Smooth muscle cell (in vitro differentiated cells): ENCODE results near the gene SRSF2. TPM values are rescaled to one million over a fixed set of nuclear protein-coding genes. Genes with fewer than 3 reads are reported as not detected.
A peak's percentile ranks its signal among the peaks of the same experiment; 100 is the strongest.

Experiments used
- DNase-seq: peaks from one replicate; lab custom pipeline; 2025; ENCODE audit not compliant: unreplicated experiment; lab: John Stamatoyannopoulos, UW
- H2AFZ ChIP-seq: fragments of 200-600 bp; sonication (generic); 2 replicates; pipeline ENCODE4 v1.6.0; 2016; ENCODE audit warnings: antibody characterized with exemption, low read depth, mild to moderate bottlenecking
- H3F3A ChIP-seq: fragments of 200-600 bp; sonication (generic); 2 replicates; pipeline ENCODE4 v1.6.0; 2017; ENCODE audit warnings: antibody characterized with exemption, low read depth
- H3K27ac ChIP-seq: fragments of 200-600 bp; sonication (generic); 2 replicates; pipeline ENCODE4 v1.5.1; 2016; ENCODE audit warnings: low read depth, mild to moderate bottlenecking
- H3K27me3 ChIP-seq: fragments of 200-600 bp; sonication (generic); 2 replicates; pipeline ENCODE4 v1.6.1; 2016; ENCODE audit warnings: low read depth, mild to moderate bottlenecking
- H3K36me3 ChIP-seq: fragments of 200-600 bp; sonication (generic); 2 replicates; pipeline ENCODE4 v1.5.1; 2016; ENCODE audit warnings: low read depth
- H3K4me1 ChIP-seq: fragments of 200-600 bp; sonication (generic); 2 replicates; pipeline ENCODE4 v1.5.1; 2016; ENCODE audit warnings: low read depth
- H3K4me2 ChIP-seq: fragments of 200-600 bp; sonication (generic); 2 replicates; pipeline ENCODE4 v1.6.0; 2016; ENCODE audit warnings: mild to moderate bottlenecking
- H3K4me3 ChIP-seq: fragments of 200-600 bp; sonication (generic); 2 replicates; pipeline ENCODE4 v1.5.1; 2016; ENCODE audit warnings: mild to moderate bottlenecking
- H3K79me2 ChIP-seq: fragments of 200-600 bp; sonication (generic); 2 replicates; pipeline ENCODE4 v1.6.0; 2016; ENCODE audit warnings: low read depth, mild to moderate bottlenecking
- H3K9ac ChIP-seq: fragments of 200-600 bp; sonication (generic); 2 replicates; pipeline ENCODE4 v1.6.0; 2016; ENCODE audit warnings: low read depth
- H3K9me3 ChIP-seq: fragments of 200-600 bp; sonication (generic); replicated peaks from 2 replicates; pipeline ENCODE4 v1.5.1; 2016; ENCODE audit warnings: low read depth
- H4K20me1 ChIP-seq: fragments of 200-600 bp; sonication (generic); 2 replicates; pipeline ENCODE4 v1.6.0; 2016; ENCODE audit warnings: low read depth
- WGBS: methylation state at CpG from one replicate; pipeline ENCODE4 v1.1.7; 2016; ENCODE audit warnings: low lambda C conversion rate; 5-methylcytosine and 5-hydroxymethylcytosine counted together
- polyA plus RNA-seq: library from polyadenylated mRNA; unstranded; fragments of >200 nt; fragmentation: Nextera tagmentation; extraction: Ambion mirVana; gene quantifications from 2 replicates; pipeline ENCODE4 v1.2.1, GENCODE V29; 2016
- total RNA-seq: library from RNA; depleted of rRNA; stranded (reverse); fragments of >200 nt; gene quantifications from 2 replicates; pipeline ENCODE4 v1.2.3, GENCODE V29; 2014
- TF ChIP-seq, protein P1 (sequence below): fragments of 200-600 bp; sonication (generic); IDR thresholded peaks from 2 replicates; pipeline ENCODE4 v1.5.1; 2017; ENCODE audit warnings: borderline replicate concordance, mild to moderate bottlenecking, antibody characterized with exemption; ENCODE audit not compliant: insufficient read depth, poor library complexity, severe bottlenecking

The SRSF2 gene
- total and polyA plus RNA-seq, 2 experiments from 2014 or later, result 109 to 166 TPM

DNA sequence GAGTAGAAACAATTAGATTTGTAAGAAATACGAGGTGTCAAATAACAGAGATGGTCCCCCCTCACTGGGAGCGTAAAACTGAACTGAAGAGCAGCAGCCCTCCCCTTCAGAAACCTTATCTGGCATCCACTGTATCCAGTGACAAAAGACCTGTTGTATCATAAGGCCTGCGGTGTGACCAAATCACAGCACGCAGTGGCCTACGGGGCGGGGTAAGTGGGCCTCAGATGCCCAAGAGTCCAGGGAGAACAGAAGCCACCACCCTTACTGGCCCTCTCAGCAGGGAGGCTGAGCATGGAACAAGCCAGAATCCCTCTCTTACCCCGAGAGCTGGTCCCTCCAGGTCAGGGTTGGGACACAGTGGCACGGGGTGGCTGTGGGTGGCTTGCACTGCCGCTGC, 16.2 kb downstream of the SRSF2 start:
- Histone ChIP-seq H3K79me2 (peaks cover 45% of the 10 kb centered on the region), H3K4me3 (no peak overlapping the region), H3K9ac (no peak overlapping the region), H3F3A (peaks cover 32% of the 10 kb centered on the region), H3K9me3 (no peaks in the 10 kb centered on the region), H3K27ac (no peak overlapping the region), H3K4me1 (peaks cover 2% of the 10 kb centered on the region), H3K27me3 (no peaks in the 10 kb centered on the region), H3K36me3 (peaks cover 19% of the 10 kb centered on the region), H4K20me1 (peaks cover 94% of the 10 kb centered on the region), H3K4me2 (no peak overlapping the region), H2AFZ (no peak overlapping the region)
- DNase-seq, result no peak
- 96% methylated on average over 9 of the region's 9 CpGs for WGBS
- TF ChIP-seq, protein P1, sequence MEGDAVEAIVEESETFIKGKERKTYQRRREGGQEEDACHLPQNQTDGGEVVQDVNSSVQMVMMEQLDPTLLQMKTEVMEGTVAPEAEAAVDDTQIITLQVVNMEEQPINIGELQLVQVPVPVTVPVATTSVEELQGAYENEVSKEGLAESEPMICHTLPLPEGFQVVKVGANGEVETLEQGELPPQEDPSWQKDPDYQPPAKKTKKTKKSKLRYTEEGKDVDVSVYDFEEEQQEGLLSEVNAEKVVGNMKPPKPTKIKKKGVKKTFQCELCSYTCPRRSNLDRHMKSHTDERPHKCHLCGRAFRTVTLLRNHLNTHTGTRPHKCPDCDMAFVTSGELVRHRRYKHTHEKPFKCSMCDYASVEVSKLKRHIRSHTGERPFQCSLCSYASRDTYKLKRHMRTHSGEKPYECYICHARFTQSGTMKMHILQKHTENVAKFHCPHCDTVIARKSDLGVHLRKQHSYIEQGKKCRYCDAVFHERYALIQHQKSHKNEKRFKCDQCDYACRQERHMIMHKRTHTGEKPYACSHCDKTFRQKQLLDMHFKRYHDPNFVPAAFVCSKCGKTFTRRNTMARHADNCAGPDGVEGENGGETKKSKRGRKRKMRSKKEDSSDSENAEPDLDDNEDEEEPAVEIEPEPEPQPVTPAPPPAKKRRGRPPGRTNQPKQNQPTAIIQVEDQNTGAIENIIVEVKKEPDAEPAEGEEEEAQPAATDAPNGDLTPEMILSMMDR, result no peak

DNA sequence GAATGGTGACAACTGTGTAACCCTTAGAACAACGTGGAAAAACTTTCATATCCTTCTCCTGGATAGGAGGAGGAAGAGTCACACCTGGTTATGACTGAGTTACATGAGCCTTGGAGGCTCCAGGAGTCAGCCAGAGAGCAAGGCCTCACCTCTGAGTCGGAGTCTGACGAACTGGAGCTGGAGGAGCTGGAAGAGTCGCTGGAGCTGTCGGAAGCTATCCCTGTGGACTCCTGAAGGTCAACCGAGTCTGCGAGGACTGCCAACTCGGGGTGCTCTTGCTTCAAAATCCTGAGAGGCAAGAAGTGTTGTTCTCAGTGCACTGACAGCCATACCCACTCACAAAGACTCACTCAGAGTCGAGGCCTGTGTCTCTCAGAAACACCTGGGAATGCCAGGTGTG, 16.9 kb downstream of the SRSF2 start:
- TF ChIP-seq, protein P1, result no peak
- H4K20me1 ChIP-seq, result peaks cover 96% of the 10 kb centered on the region
- H3K4me3 ChIP-seq, result no peak overlapping the region
- no peak overlapping the region for H3K9ac ChIP-seq
- no peaks in the 10 kb centered on the region for H3K27me3 ChIP-seq
- H3K4me2 ChIP-seq, result no peak overlapping the region
- H3K27ac ChIP-seq, result no peak overlapping the region
- H3K36me3 ChIP-seq, result peaks cover 19% of the 10 kb centered on the region
- DNase-seq, result no peak
- no peaks in the 10 kb centered on the region for H3K9me3 ChIP-seq
- 99% methylated on average over 9 of the region's 9 CpGs for WGBS
- peaks cover 32% of the 10 kb centered on the region for H3F3A ChIP-seq
- no peak overlapping the region for H2AFZ ChIP-seq
- H3K4me1 ChIP-seq, result peaks cover 3% of the 10 kb centered on the region
- peaks cover 40% of the 10 kb centered on the region for H3K79me2 ChIP-seq

DNA sequence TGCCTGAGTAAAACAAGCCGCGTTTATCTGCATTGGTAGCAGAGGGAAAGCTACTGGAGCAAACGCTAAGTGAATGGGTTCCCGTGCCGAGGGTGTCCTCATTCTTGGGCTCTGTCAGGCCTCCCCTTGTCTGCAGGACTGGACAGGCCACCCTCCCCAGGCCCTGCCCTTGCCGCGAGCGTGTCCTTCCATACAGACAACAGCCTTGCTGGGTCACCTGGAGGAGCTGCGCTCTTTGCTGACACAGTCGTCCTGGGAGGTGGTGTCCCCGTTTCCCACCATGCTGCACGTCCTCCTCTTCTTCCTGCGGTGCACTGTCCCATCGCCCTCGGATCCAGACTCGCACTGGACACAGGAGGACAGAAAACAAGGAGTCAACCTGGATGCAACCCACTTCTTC, 18.6 kb downstream of the SRSF2 start:
- 95% methylated on average over 16 of the region's 16 CpGs for WGBS
- Histone ChIP-seq H3K27ac (no peak overlapping the region), H3K4me3 (no peak overlapping the region), H3K36me3 (peaks cover 19% of the 10 kb centered on the region), H3K9ac (no peak overlapping the region), H4K20me1 (peaks cover 96% of the 10 kb centered on the region), H3F3A (peaks cover 32% of the 10 kb centered on the region), H3K9me3 (no peaks in the 10 kb centered on the region), H3K79me2 (peaks cover 23% of the 10 kb centered on the region), H3K27me3 (no peaks in the 10 kb centered on the region), H3K4me2 (no peak overlapping the region), H3K4me1 (peaks cover 5% of the 10 kb centered on the region), H2AFZ (no peak overlapping the region)
- DNase-seq, result no peak
- TF ChIP-seq, protein P1, result no peak

DNA sequence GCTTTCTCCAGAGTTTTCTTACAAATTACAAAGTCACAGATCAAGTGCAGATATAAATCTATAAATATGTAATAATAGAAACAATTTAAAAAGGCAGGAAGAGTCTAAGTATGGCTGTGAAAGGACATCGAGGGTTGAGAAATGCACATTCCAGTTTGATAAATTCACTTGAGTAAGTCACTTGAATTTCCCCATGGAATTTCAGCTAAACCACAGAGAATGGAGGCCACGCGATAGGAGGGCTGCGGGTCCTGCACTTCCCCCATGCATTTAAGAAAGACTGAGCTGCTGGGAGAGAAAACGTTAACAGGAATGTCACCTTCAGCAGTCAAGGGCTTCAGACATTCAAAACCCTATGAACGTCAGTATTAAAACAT, 20.3 kb downstream of the SRSF2 start:
- 21% methylated on average over 6 of the region's 6 CpGs for WGBS

More for the DNA sequence above, 20.3 kb downstream of the SRSF2 start:
- Histone ChIP-seq H3K9ac (peak overlapping the region; percentile 93), H3K9me3 (no peaks in the 10 kb centered on the region), H3K79me2 (peaks cover 9% of the 10 kb centered on the region), H3F3A (peaks cover 32% of the 10 kb centered on the region), H3K27me3 (no peaks in the 10 kb centered on the region), H3K27ac (peak overlapping the region; percentile 100), H3K36me3 (peaks cover 19% of the 10 kb centered on the region), H3K4me1 (peaks cover 5% of the 10 kb centered on the region), H4K20me1 (peaks cover 92% of the 10 kb centered on the region), H2AFZ (no peak overlapping the region), H3K4me3 (peak overlapping the region; percentile 14), H3K4me2 (peak overlapping the region; percentile 81)
- no peak for DNase-seq
- TF ChIP-seq, protein P1, result no peak
